ENCODE data around the gene ITPR2. TPM values are rescaled to one million over a fixed set of nuclear protein-coding genes. Genes with fewer than 3 reads are reported as not detected.

ITPR2 gene
- total RNA-seq, 1 experiment from 2014 or later, result 26.0 TPM

- no TSS peak for BruUV-seq (replicated peaks)
- H3K4me3 ChIP-seq, result no peak overlapping the region
- H3K4me2 ChIP-seq, result no peak overlapping the region
- no peak for TF ChIP-seq EZH2 (IDR thresholded peaks at IDR 0.05; ENCODE audit: low read depth)
- TF ChIP-seq, protein P1, sequence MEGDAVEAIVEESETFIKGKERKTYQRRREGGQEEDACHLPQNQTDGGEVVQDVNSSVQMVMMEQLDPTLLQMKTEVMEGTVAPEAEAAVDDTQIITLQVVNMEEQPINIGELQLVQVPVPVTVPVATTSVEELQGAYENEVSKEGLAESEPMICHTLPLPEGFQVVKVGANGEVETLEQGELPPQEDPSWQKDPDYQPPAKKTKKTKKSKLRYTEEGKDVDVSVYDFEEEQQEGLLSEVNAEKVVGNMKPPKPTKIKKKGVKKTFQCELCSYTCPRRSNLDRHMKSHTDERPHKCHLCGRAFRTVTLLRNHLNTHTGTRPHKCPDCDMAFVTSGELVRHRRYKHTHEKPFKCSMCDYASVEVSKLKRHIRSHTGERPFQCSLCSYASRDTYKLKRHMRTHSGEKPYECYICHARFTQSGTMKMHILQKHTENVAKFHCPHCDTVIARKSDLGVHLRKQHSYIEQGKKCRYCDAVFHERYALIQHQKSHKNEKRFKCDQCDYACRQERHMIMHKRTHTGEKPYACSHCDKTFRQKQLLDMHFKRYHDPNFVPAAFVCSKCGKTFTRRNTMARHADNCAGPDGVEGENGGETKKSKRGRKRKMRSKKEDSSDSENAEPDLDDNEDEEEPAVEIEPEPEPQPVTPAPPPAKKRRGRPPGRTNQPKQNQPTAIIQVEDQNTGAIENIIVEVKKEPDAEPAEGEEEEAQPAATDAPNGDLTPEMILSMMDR (conservative IDR thresholded peaks at IDR 0.05), result no peak
- no peaks in the 10 kb centered on the region for H3K9me3 ChIP-seq (ENCODE audit: insufficient read depth, low read depth)
- no peaks in the 10 kb centered on the region for H3K36me3 ChIP-seq (ENCODE audit: low read depth)
- no peaks in the 10 kb centered on the region for H3K9me2 ChIP-seq (ENCODE audit: insufficient read depth)
- ChIA-PET CTCF (interaction anchor here (0.6 kb wide), 1 partner anchor 25 kb away, joined by 4 read pairs; no protein-coding TSS in a partner anchor), POLR2A (ENCODE audit: unreplicated experiment) (no interaction called here)
- no peak overlapping the region for H3K27ac ChIP-seq
- no peak overlapping the region for H2AFZ ChIP-seq
- no peaks in the 10 kb centered on the region for H3K79me2 ChIP-seq (ENCODE audit: low read depth)
- no peaks in the 10 kb centered on the region for H4K20me1 ChIP-seq (ENCODE audit: insufficient read depth)
- no peak for DNase-seq
- H3F3A ChIP-seq (ENCODE audit: insufficient read depth, low read depth), result no peaks in the 10 kb centered on the region
- intact Hi-C loops (cut with micrococcal nuclease; ENCODE audit: unreplicated experiment), result no loop called here
- no peaks in the 10 kb centered on the region for H3K4me1 ChIP-seq (replicated peaks; ENCODE audit: insufficient read depth)
- no peaks in the 10 kb centered on the region for H3K27me3 ChIP-seq (ENCODE audit: insufficient read depth, low read depth)
Measured at GRCh38 chr12:26533211-26533610, 299.8 kb downstream of the ITPR2 start.

DNA sequence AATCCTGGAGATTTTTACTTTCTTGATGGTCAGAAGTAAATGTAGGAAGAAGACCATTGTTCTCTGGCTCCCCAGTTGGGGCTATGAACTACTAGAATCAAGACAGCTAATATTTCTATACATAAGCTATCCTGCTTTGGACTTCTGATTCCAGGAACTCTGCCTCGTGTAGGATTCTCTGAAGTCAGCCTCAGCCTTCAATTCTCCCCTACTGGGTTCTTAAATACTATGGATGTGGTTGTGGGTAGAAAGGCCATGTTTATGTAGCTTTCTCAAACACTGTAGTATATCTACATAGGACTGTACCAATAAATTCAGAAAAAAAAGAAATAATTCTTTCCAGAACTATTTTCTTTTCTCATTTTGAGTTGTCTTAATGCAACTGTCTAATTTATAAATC lies 302.5 kb downstream of the ITPR2 start:
- intact Hi-C loops (cut with micrococcal nuclease; ENCODE audit: unreplicated experiment), result no loop called here
- H3K79me2 ChIP-seq (ENCODE audit: low read depth), result no peaks in the 10 kb centered on the region
- no peaks in the 10 kb centered on the region for H3F3A ChIP-seq (ENCODE audit: insufficient read depth, low read depth)
- peaks cover 9% of the 10 kb centered on the region for H3K9me3 ChIP-seq (ENCODE audit: insufficient read depth, low read depth)
- H3K4me1 ChIP-seq (replicated peaks; ENCODE audit: insufficient read depth), result no peaks in the 10 kb centered on the region
- H2AFZ ChIP-seq, result no peak overlapping the region
- no peaks in the 10 kb centered on the region for H3K36me3 ChIP-seq (ENCODE audit: low read depth)
- ChIA-PET POLR2A (ENCODE audit: unreplicated experiment) (no interaction called here), CTCF (no interaction called here)
- H3K27ac ChIP-seq, result no peak overlapping the region
- no peaks in the 10 kb centered on the region for H3K27me3 ChIP-seq (ENCODE audit: insufficient read depth, low read depth)
- DNase-seq, result no peak
- no peaks in the 10 kb centered on the region for H3K9me2 ChIP-seq (ENCODE audit: insufficient read depth)
- BruUV-seq (replicated peaks), result no TSS peak
- H3K4me2 ChIP-seq, result no peak overlapping the region
- TF ChIP-seq, protein P1 (conservative IDR thresholded peaks at IDR 0.05), result no peak
- no peak for TF ChIP-seq EZH2 (IDR thresholded peaks at IDR 0.05; ENCODE audit: low read depth)
- no peak overlapping the region for H3K4me3 ChIP-seq
- no peaks in the 10 kb centered on the region for H4K20me1 ChIP-seq (ENCODE audit: insufficient read depth)

- no peak for TF ChIP-seq EZH2 (IDR thresholded peaks at IDR 0.05; ENCODE audit: low read depth)
- TF ChIP-seq, protein P1 (conservative IDR thresholded peaks at IDR 0.05), result no peak
- Histone ChIP-seq H3K4me2 (no peak overlapping the region), H3F3A (ENCODE audit: insufficient read depth, low read depth) (no peaks in the 10 kb centered on the region), H4K20me1 (ENCODE audit: insufficient read depth) (no peaks in the 10 kb centered on the region), H3K79me2 (ENCODE audit: low read depth) (no peaks in the 10 kb centered on the region), H2AFZ (no peak overlapping the region), H3K27me3 (ENCODE audit: insufficient read depth, low read depth) (no peaks in the 10 kb centered on the region), H3K27ac (no peak overlapping the region), H3K4me1 (replicated peaks; ENCODE audit: insufficient read depth) (no peaks in the 10 kb centered on the region), H3K36me3 (ENCODE audit: low read depth) (no peaks in the 10 kb centered on the region), H3K4me3 (no peak overlapping the region), H3K9me3 (ENCODE audit: insufficient read depth, low read depth) (peaks cover 18% of the 10 kb centered on the region), H3K9me2 (ENCODE audit: insufficient read depth) (no peaks in the 10 kb centered on the region)
- CTCF ChIA-PET, result no interaction called here
- intact Hi-C loops (cut with micrococcal nuclease; ENCODE audit: unreplicated experiment), result no loop called here
- POLR2A ChIA-PET (ENCODE audit: unreplicated experiment), result no interaction called here
- DNase-seq, result no peak
- BruUV-seq (replicated peaks), result no TSS peak
Measured at GRCh38 chr12:26528943-26529342, 304.1 kb downstream of the ITPR2 start.

Measured in PC-9 (cell line).